Urinary bladder (tissue), 4 donors: ENCODE measurements around the gene BTG4. TPM values are rescaled to one million over a fixed set of nuclear protein-coding genes. Genes with fewer than 3 reads are reported as not detected.

Source experiments
- DNase-seq: peaks from one replicate; pipeline ENCODE4 v3.0.0-alpha.2; 2015; ENCODE audit errors: extremely low spot score
- H3K27ac ChIP-seq: one replicate; pipeline ENCODE4 v1.5.1; 2013; ENCODE audit warnings: low read depth, mild to moderate bottlenecking, moderate library complexity
- H3K36me3 ChIP-seq: one replicate; pipeline ENCODE4 v1.6.1; 2013; ENCODE audit warnings: mild to moderate bottlenecking, moderate library complexity; ENCODE audit not compliant: insufficient read depth
- H3K4me1 ChIP-seq: one replicate; pipeline ENCODE4 v1.6.1; 2013; ENCODE audit warnings: mild to moderate bottlenecking, moderate library complexity; ENCODE audit not compliant: insufficient read depth
- H3K4me3 ChIP-seq: one replicate; pipeline ENCODE4 v1.5.1; 2013; ENCODE audit warnings: low read depth, low read length
- WGBS: extraction: QIAGEN DNeasy Blood & Tissue Kit; methylation state at CpG from one replicate; pipeline ENCODE4 v1.1.7; 2013; 5-methylcytosine and 5-hydroxymethylcytosine counted together
- polyA plus RNA-seq: library from polyadenylated mRNA; stranded (reverse); fragments of 200-250 nt; gene quantifications from one replicate; pipeline ENCODE4 v1.2.3, GENCODE V29; 2013
- total RNA-seq: library from RNA; depleted of rRNA; stranded (reverse); fragments of >200 nt; gene quantifications from one replicate; pipeline ENCODE4 v1.2.3, GENCODE V29; 2014
- donor health status: healthy with polysubstance abuse.
- donor health status: healthy.

Gene BTG4
- total and polyA plus RNA-seq, 2 donors = not detected

GRCh38 chr11:111526501-111526900 lies 14.3 kb upstream of the BTG4 start:
- Histone ChIP-seq H3K4me1 (no peaks in the 10 kb centered on the region), H3K4me3 (no peak overlapping the region), H3K36me3 (no peaks in the 10 kb centered on the region), H3K27ac (no peak overlapping the region)
- no peak for DNase-seq
- 89% methylated on average over 1 of the region's 1 CpG for WGBS

- H3K36me3 ChIP-seq = no peaks in the 10 kb centered on the region
- 89% methylated on average over 1 of the region's 1 CpG for WGBS
- H3K4me1 ChIP-seq = no peaks in the 10 kb centered on the region
- DNase-seq = no peak
- no peak overlapping the region for H3K4me3 ChIP-seq
- no peak overlapping the region for H3K27ac ChIP-seq
These were observed 13.3 kb upstream of the BTG4 start for GRCh38 chr11:111525456-111525855.

GRCh38 chr11:111524056-111524455 lies 11.9 kb upstream of the BTG4 start:
- Histone ChIP-seq H3K4me3 (no peak overlapping the region), H3K4me1 (no peaks in the 10 kb centered on the region), H3K27ac (no peak overlapping the region), H3K36me3 (no peaks in the 10 kb centered on the region)
- 72% methylated on average over 1 of the region's 1 CpG for WGBS
- no peak for DNase-seq

- H3K36me3 ChIP-seq = no peaks in the 10 kb centered on the region
- no peak overlapping the region for H3K27ac ChIP-seq
- no peak overlapping the region for H3K4me3 ChIP-seq
- no peak for DNase-seq
- no peaks in the 10 kb centered on the region for H3K4me1 ChIP-seq
- WGBS = 98% methylated on average over 2 of the region's 2 CpGs
These were observed 11.2 kb upstream of the BTG4 start for GRCh38 chr11:111523343-111523742.

- 88% methylated on average over 5 of the region's 5 CpGs for WGBS
- no peaks in the 10 kb centered on the region for H3K4me1 ChIP-seq
- H3K36me3 ChIP-seq = no peaks in the 10 kb centered on the region
- H3K4me3 ChIP-seq = no peak overlapping the region
- DNase-seq = no peak
- H3K27ac ChIP-seq = no peak overlapping the region
These were observed 10.2 kb upstream of the BTG4 start for GRCh38 chr11:111522426-111522825.

- no peak overlapping the region for H3K27ac ChIP-seq
- WGBS = 52% methylated on average over 2 of the region's 2 CpGs
- H3K4me1 ChIP-seq = no peaks in the 10 kb centered on the region
- no peak overlapping the region for H3K4me3 ChIP-seq
- DNase-seq = no peak
- H3K36me3 ChIP-seq = no peaks in the 10 kb centered on the region
These were observed 8.9 kb upstream of the BTG4 start for GRCh38 chr11:111521135-111521534.

- DNase-seq = no peak
- WGBS = 93% methylated on average over 2 of the region's 2 CpGs
- Histone ChIP-seq H3K4me1 (no peaks in the 10 kb centered on the region), H3K27ac (no peak overlapping the region), H3K4me3 (no peak overlapping the region), H3K36me3 (no peaks in the 10 kb centered on the region)
These were observed 8.4 kb upstream of the BTG4 start for GRCh38 chr11:111520560-111520959.

- 81% methylated on average over 1 of the region's 1 CpG for WGBS
- no peak for DNase-seq
- Histone ChIP-seq H3K27ac (no peak overlapping the region), H3K36me3 (no peaks in the 10 kb centered on the region), H3K4me3 (no peak overlapping the region), H3K4me1 (no peaks in the 10 kb centered on the region)
These were observed 6.5 kb upstream of the BTG4 start for GRCh38 chr11:111518668-111519067.

- Histone ChIP-seq H3K4me3 (no peak overlapping the region), H3K36me3 (no peaks in the 10 kb centered on the region), H3K4me1 (no peaks in the 10 kb centered on the region), H3K27ac (no peak overlapping the region)
- no peak for DNase-seq
- 86% methylated on average over 2 of the region's 2 CpGs for WGBS
These were observed 3.4 kb upstream of the BTG4 start for GRCh38 chr11:111515591-111515990.

GRCh38 chr11:111514216-111515031 lies 2.2 kb upstream of the BTG4 start, which contains the start of gene HOATZ:
HOATZ (plus strand) TSS chr11:111514778; CDS start chr11:111514785, 7 bp downstream.
- H3K4me1 ChIP-seq = no peaks in the 10 kb centered on the region
- 24% methylated on average over 39 of the region's 39 CpGs for WGBS
- DNase-seq = no peak
- H3K27ac ChIP-seq = no peak within 1 kb of the TSS
- no peaks in the 10 kb centered on the region for H3K36me3 ChIP-seq
- no peak within 1 kb of the TSS for H3K4me3 ChIP-seq

GRCh38 chr11:111513240-111513605 lies 1.0 kb upstream of the BTG4 start:
- no peak overlapping the region for H3K27ac ChIP-seq
- WGBS = 46% methylated on average over 6 of the region's 6 CpGs
- peak overlapping the region; percentile 31 for H3K4me3 ChIP-seq
- no peaks in the 10 kb centered on the region for H3K4me1 ChIP-seq
- no peaks in the 10 kb centered on the region for H3K36me3 ChIP-seq
- no peak for DNase-seq

- Histone ChIP-seq H3K4me1 (no peaks in the 10 kb centered on the region), H3K36me3 (no peaks in the 10 kb centered on the region), H3K27ac (no peak overlapping the region), H3K4me3 (no peak overlapping the region)
- peak; percentile 45 for DNase-seq
- WGBS = 91% methylated on average over 1 of the region's 1 CpG
These were observed 1.9 kb downstream of the BTG4 start for GRCh38 chr11:111510311-111510710.

GRCh38 chr11:111502611-111503010 lies 9.6 kb downstream of the BTG4 start:
- no peak for DNase-seq
- Histone ChIP-seq H3K4me3 (no peak overlapping the region), H3K36me3 (no peaks in the 10 kb centered on the region), H3K27ac (no peak overlapping the region), H3K4me1 (no peaks in the 10 kb centered on the region)
- whole genome bisulfite sequencing = 80% methylated on average over 1 of the region's 1 CpG

- Histone ChIP-seq H3K4me3 (no peak overlapping the region), H3K36me3 (no peaks in the 10 kb centered on the region), H3K4me1 (no peaks in the 10 kb centered on the region), H3K27ac (no peak overlapping the region)
- DNase-seq = no peak
- WGBS = 77% methylated on average over 1 of the region's 1 CpG
These were observed 11.7 kb downstream of the BTG4 start for GRCh38 chr11:111500481-111500880.
